ENCODE results near the gene ORC3.

ORC3 gene

GRCh38 chr6:87654122-87654521, 64.2 kb downstream of the ORC3 start:
- H3K36me3 ChIP-seq = peaks cover 21% of the 10 kb centered on the region
- H3K4me3 ChIP-seq (ENCODE audit: low read depth, low read length) = no peak overlapping the region
- TF ChIP-seq, protein P1, sequence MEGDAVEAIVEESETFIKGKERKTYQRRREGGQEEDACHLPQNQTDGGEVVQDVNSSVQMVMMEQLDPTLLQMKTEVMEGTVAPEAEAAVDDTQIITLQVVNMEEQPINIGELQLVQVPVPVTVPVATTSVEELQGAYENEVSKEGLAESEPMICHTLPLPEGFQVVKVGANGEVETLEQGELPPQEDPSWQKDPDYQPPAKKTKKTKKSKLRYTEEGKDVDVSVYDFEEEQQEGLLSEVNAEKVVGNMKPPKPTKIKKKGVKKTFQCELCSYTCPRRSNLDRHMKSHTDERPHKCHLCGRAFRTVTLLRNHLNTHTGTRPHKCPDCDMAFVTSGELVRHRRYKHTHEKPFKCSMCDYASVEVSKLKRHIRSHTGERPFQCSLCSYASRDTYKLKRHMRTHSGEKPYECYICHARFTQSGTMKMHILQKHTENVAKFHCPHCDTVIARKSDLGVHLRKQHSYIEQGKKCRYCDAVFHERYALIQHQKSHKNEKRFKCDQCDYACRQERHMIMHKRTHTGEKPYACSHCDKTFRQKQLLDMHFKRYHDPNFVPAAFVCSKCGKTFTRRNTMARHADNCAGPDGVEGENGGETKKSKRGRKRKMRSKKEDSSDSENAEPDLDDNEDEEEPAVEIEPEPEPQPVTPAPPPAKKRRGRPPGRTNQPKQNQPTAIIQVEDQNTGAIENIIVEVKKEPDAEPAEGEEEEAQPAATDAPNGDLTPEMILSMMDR (IDR thresholded peaks at IDR 0.05; ENCODE audit: low read depth, low read length) = no peak
- H3K27me3 ChIP-seq (ENCODE audit: insufficient read depth, low read depth, severe bottlenecking) = no peaks in the 10 kb centered on the region
- no peak for DNase-seq
- H3K9me3 ChIP-seq (ENCODE audit: severe bottlenecking) = no peaks in the 10 kb centered on the region
- H3K27ac ChIP-seq = no peak overlapping the region

- TF ChIP-seq, protein P1 (IDR thresholded peaks at IDR 0.05; ENCODE audit: low read depth, low read length) = no peak
- Histone ChIP-seq H3K9me3 (ENCODE audit: severe bottlenecking) (no peaks in the 10 kb centered on the region), H3K4me3 (ENCODE audit: low read depth, low read length) (no peak overlapping the region), H3K27ac (no peak overlapping the region), H3K27me3 (ENCODE audit: insufficient read depth, low read depth, severe bottlenecking) (no peaks in the 10 kb centered on the region), H3K36me3 (peaks cover 25% of the 10 kb centered on the region)
- DNase-seq = no peak
These were observed 65.0 kb downstream of the ORC3 start for GRCh38 chr6:87654875-87655454.

DNA sequence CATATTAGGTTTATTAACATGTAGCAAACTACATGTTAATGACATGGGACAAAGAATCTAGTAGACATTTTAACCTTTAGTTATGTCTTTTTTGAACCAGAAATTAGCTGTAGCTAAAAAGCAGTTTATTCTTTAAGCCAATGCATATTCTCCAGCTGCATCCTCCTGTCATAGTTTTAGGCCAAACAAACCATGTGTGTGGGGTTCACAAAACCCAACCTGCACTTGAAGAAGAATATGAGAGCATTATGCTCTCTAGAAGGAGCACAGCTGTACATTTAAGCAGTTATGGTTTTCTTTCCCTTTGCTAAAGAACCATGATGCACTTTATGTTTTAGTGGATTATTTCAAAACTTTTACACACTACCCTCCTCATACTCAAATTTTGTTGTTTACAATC, 65.9 kb downstream of the ORC3 start:
- no peaks in the 10 kb centered on the region for H3K27me3 ChIP-seq (ENCODE audit: insufficient read depth, low read depth, severe bottlenecking)
- no peaks in the 10 kb centered on the region for H3K9me3 ChIP-seq (ENCODE audit: severe bottlenecking)
- H3K27ac ChIP-seq = no peak overlapping the region
- TF ChIP-seq, protein P1 (IDR thresholded peaks at IDR 0.05; ENCODE audit: low read depth, low read length) = no peak
- H3K36me3 ChIP-seq = peaks cover 28% of the 10 kb centered on the region
- H3K4me3 ChIP-seq (ENCODE audit: low read depth, low read length) = no peak overlapping the region
- DNase-seq = no peak

- Histone ChIP-seq H3K27me3 (ENCODE audit: insufficient read depth, low read depth, severe bottlenecking) (no peaks in the 10 kb centered on the region), H3K9me3 (ENCODE audit: severe bottlenecking) (no peaks in the 10 kb centered on the region), H3K4me3 (ENCODE audit: low read depth, low read length) (no peak overlapping the region), H3K36me3 (peaks cover 29% of the 10 kb centered on the region), H3K27ac (no peak overlapping the region)
- DNase-seq = no peak
- TF ChIP-seq, protein P1 (IDR thresholded peaks at IDR 0.05; ENCODE audit: low read depth, low read length) = no peak
These were observed 66.9 kb downstream of the ORC3 start for GRCh38 chr6:87656857-87657256.

GRCh38 chr6:87658516-87658915, 68.6 kb downstream of the ORC3 start:
- no peaks in the 10 kb centered on the region for H3K9me3 ChIP-seq (ENCODE audit: severe bottlenecking)
- DNase-seq = no peak
- TF ChIP-seq, protein P1 (IDR thresholded peaks at IDR 0.05; ENCODE audit: low read depth, low read length) = no peak
- H3K27me3 ChIP-seq (ENCODE audit: insufficient read depth, low read depth, severe bottlenecking) = no peaks in the 10 kb centered on the region
- peaks cover 31% of the 10 kb centered on the region for H3K36me3 ChIP-seq
- H3K4me3 ChIP-seq (ENCODE audit: low read depth, low read length) = no peak overlapping the region
- H3K27ac ChIP-seq = no peak overlapping the region
